A549 (cell line): ENCODE results near the gene SMYD1.

Experiments used
- CHD2 ChIP-seq: fragments of 150-350 bp; IDR thresholded peaks from 2 replicates; pipeline ENCODE4 v1.6.1; 2014; ENCODE audit warnings: low read length; ENCODE audit not compliant: partially characterized antibody
- CTCF ChIP-seq: fragments of >200 bp; sonication (Bioruptor Twin); formaldehyde crosslinking; IDR thresholded peaks from 3 replicates; pipeline ENCODE4 v1.5.1; 2016
- EP300 ChIP-seq, 2 experiments: fragments of >200 bp; sonication (Bioruptor Twin); formaldehyde crosslinking; IDR thresholded peaks; 2 replicates in 1 of 2; 3 replicates in 1 of 2; pipeline ENCODE4 v1.6.1; 2016 to 2017
- HEYL ChIP-seq: fragments of 250-450 bp; sonication (Bioruptor Pico); IDR thresholded peaks from 2 replicates; pipeline ENCODE4 v1.8.0; 2021; ENCODE audit warnings: mild to moderate bottlenecking, moderate library complexity
- HMGXB4 ChIP-seq: fragments of 250-450 bp; sonication (Bioruptor Pico); IDR thresholded peaks from 2 replicates; pipeline ENCODE4 v1.5.0; 2021; ENCODE audit warnings: mild to moderate bottlenecking, moderate library complexity, borderline replicate concordance
- HOXA7 ChIP-seq: fragments of 250-450 bp; sonication (Bioruptor Pico); IDR thresholded peaks from 2 replicates; pipeline ENCODE4 v1.5.0; 2020; ENCODE audit warnings: mild to moderate bottlenecking, moderate library complexity
- MAX ChIP-seq: IDR thresholded peaks from 2 replicates; pipeline ENCODE4 v1.6.1; 2012
- POLR2A ChIP-seq: IDR thresholded peaks from 2 replicates; pipeline ENCODE4 v1.6.1; 2012; ENCODE audit warnings: mild to moderate bottlenecking, low read length

- TF ChIP-seq MAX (no peak), HOXA7 (CRISPR knock-in tag) (no peak), CTCF (no peak), HEYL (CRISPR knock-in tag) (no peak), POLR2A (no peak), EP300 (IDR thresholded peaks at IDR 0.05) (no peak), HMGXB4 (CRISPR knock-in tag) (no peak), CHD2 (no peak)
Observed at GRCh38 chr2:88113069-88113468, 45.4 kb downstream of the SMYD1 start.
